A673 (cell line): ENCODE results near the gene SND1.

Source experiments
- EZH2 ChIP-seq: fragments of 200-600 bp; sonication (generic); IDR thresholded peaks from 2 replicates; pipeline ENCODE4 v1.6.1; 2017; ENCODE audit warnings: borderline replicate concordance, low read depth, mild to moderate bottlenecking, mixed read lengths, antibody characterized with exemption, low read length; ENCODE audit not compliant: poor library complexity, severe bottlenecking
- TF ChIP-seq, protein P1 (sequence below): fragments of 300-800, 200-600 bp; sonication (generic); conservative IDR thresholded peaks from 2 replicates; pipeline ENCODE4 v1.5.1; 2017; ENCODE audit warnings: low read depth, mild to moderate bottlenecking, antibody characterized with exemption, low read length, moderate library complexity, mixed read lengths

DNA sequence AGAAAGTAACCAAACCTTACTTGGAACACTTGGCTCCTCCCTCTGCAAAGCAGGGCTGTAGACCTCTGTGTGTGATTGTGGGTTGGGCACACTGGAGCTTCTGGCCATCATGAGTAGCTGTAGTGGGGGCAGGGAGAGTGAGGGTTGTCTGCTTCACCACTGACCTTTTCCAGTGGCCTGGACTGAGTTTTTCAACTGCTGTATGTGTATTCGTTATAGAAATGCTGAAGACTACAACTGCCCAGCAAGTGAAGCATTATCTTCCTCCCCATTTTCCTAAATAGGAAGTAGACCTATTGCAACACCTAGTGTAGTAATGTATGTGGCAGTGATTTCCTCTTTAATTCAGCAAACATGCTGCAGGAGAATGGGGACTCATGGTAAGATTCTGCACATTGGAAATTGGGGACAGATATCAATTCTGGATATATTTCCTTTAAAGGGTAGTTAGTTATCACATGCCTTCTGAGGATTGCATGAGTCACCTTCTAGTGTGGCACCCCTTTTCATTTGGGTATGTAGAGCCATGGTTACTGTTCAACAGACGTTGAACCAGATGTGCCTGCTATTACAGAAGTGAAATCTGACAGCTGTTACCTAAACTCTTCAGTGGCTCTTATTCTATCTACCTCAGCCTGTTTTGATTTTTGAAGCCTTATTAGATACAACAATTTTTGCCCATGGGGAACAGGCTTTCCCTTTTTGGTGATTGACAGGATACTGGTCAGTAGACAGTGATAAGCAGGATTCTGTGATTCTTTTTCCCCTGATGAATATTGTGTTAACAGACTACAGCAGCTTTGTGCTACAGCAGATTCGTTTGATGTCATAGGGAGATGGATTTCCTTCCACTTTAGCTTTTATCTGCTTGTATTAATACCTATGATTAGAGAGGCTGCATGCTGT, 130.9 kb downstream of the SND1 start:
- TF ChIP-seq, protein P1, sequence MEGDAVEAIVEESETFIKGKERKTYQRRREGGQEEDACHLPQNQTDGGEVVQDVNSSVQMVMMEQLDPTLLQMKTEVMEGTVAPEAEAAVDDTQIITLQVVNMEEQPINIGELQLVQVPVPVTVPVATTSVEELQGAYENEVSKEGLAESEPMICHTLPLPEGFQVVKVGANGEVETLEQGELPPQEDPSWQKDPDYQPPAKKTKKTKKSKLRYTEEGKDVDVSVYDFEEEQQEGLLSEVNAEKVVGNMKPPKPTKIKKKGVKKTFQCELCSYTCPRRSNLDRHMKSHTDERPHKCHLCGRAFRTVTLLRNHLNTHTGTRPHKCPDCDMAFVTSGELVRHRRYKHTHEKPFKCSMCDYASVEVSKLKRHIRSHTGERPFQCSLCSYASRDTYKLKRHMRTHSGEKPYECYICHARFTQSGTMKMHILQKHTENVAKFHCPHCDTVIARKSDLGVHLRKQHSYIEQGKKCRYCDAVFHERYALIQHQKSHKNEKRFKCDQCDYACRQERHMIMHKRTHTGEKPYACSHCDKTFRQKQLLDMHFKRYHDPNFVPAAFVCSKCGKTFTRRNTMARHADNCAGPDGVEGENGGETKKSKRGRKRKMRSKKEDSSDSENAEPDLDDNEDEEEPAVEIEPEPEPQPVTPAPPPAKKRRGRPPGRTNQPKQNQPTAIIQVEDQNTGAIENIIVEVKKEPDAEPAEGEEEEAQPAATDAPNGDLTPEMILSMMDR, result no peak
- no peak for TF ChIP-seq EZH2
